ENCODE results near the gene FLVCR1.

DNA sequence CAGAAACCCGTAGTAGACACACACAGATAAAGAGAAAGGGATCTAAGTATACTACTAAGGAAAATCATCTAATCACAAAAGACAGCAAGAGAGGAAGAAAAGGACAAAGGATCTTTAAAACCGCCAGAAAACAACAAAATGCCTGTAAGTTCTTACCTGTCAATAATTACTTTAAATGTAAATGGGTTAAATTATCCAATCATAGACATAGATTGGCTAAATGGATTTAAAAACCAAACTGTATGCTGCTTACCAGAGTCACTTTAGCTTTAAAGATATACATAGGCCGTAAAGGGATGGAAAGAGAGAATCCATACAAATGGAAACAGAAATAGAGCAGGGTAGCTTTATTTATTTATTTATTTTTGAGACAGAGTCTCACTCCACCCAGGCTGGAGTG is 44.0 kb downstream of the FLVCR1 start:
- TF ChIP-seq CTCF (IDR thresholded peaks at IDR 0.05) (no peak), POLR2A (IDR thresholded peaks at IDR 0.05) (no peak)

All from lower leg skin (tissue), 3 donors.